Fibroblast of skin of abdomen (primary cell): ENCODE data around the gene GLMP. TPM values are rescaled to one million over a fixed set of nuclear protein-coding genes. Genes with fewer than 3 reads are reported as not detected.

Experiments used
- DNase-seq: peaks from one replicate; pipeline ENCODE4 v3.0.0-alpha.2; 2013
- polyA plus RNA-seq, 2 experiments: library from polyadenylated mRNA; unstranded; fragments of 120-200 nt; gene quantifications; one replicate each; pipeline ENCODE4 v1.2.1, GENCODE V29; 2013; ENCODE audit not compliant: insufficient read length in 2 of 2

The GLMP gene
- polyA plus RNA-seq (2013, experiment 1 of 2; ENCODE audit: insufficient read length), result 44.2 TPM
- polyA plus RNA-seq (2013, experiment 2 of 2; ENCODE audit: insufficient read length), result 46.7 TPM

- peak; percentile 59 for DNase-seq
Measured at GRCh38 chr1:156295391-156295947, at the start of gene GLMP. GLMP (minus strand) TSS chr1:156295679; CDS start chr1:156295645, 34 bp downstream.

- no peak for DNase-seq
Measured at GRCh38 chr1:156344409-156344808, 48.9 kb upstream of the GLMP start.

GRCh38 chr1:156342166-156342955 lies 46.9 kb upstream of the GLMP start:
- peak; percentile 13 for DNase-seq

- DNase-seq, result peak; percentile 100
Measured at GRCh38 chr1:156338180-156338976, 42.9 kb upstream of the GLMP start, which contains the start of the genes CCT3 and TSACC. CCT3 (minus strand) TSS chr1:156338292; CDS start chr1:156338184, 108 bp downstream. TSACC (plus strand) TSS chr1:156338526; CDS start chr1:156339758, 1,232 bp downstream.

- no peak for DNase-seq
Measured at GRCh38 chr1:156337888-156338179, 42.4 kb upstream of the GLMP start.

- no peak for DNase-seq
Measured at GRCh38 chr1:156337052-156337887, 41.8 kb upstream of the GLMP start.

- no peak for DNase-seq
Measured at GRCh38 chr1:156336242-156336641, 40.8 kb upstream of the GLMP start.

- DNase-seq, result peak; percentile 6
Measured at GRCh38 chr1:156323179-156323578, 27.7 kb upstream of the GLMP start.

- no peak for DNase-seq
Measured at GRCh38 chr1:156320560-156320959, 25.1 kb upstream of the GLMP start.

GRCh38 chr1:156319664-156320063 lies 24.2 kb upstream of the GLMP start:
- peak; percentile 16 for DNase-seq

GRCh38 chr1:156316909-156317308 lies 21.4 kb upstream of the GLMP start:
- DNase-seq, result no peak

- no peak for DNase-seq
Measured at GRCh38 chr1:156310962-156311361, 15.5 kb upstream of the GLMP start.

GRCh38 chr1:156308078-156308477 lies 12.6 kb upstream of the GLMP start:
- no peak for DNase-seq

- DNase-seq, result no peak
Measured at GRCh38 chr1:156305215-156305614, 9.7 kb upstream of the GLMP start.

- no peak for DNase-seq
Measured at GRCh38 chr1:156303241-156303640, 7.8 kb upstream of the GLMP start.

- DNase-seq, result no peak
Measured at GRCh38 chr1:156298852-156299357, 3.4 kb upstream of the GLMP start, which contains the start of gene VHLL. VHLL (minus strand) TSS chr1:156299307; CDS start chr1:156299189, 118 bp downstream.

GRCh38 chr1:156293895-156294294 lies 1.6 kb downstream of the GLMP start:
- DNase-seq, result no peak

GRCh38 chr1:156293098-156293434 lies 2.4 kb downstream of the GLMP start:
- DNase-seq, result no peak

- DNase-seq, result peak; percentile 74
Measured at GRCh38 chr1:156291226-156292061, 4.0 kb downstream of the GLMP start.

GRCh38 chr1:156289857-156290256 lies 5.6 kb downstream of the GLMP start:
- no peak for DNase-seq

GRCh38 chr1:156286061-156286460 lies 9.4 kb downstream of the GLMP start:
- no peak for DNase-seq
